Measurements from ENCODE around the gene RAB3D. TPM values are rescaled to one million over a fixed set of nuclear protein-coding genes. Genes with fewer than 3 reads are reported as not detected.

RAB3D gene
- total RNA-seq, 2 donors from 2014 or later: 33.9 to 81.2 TPM

DNA sequence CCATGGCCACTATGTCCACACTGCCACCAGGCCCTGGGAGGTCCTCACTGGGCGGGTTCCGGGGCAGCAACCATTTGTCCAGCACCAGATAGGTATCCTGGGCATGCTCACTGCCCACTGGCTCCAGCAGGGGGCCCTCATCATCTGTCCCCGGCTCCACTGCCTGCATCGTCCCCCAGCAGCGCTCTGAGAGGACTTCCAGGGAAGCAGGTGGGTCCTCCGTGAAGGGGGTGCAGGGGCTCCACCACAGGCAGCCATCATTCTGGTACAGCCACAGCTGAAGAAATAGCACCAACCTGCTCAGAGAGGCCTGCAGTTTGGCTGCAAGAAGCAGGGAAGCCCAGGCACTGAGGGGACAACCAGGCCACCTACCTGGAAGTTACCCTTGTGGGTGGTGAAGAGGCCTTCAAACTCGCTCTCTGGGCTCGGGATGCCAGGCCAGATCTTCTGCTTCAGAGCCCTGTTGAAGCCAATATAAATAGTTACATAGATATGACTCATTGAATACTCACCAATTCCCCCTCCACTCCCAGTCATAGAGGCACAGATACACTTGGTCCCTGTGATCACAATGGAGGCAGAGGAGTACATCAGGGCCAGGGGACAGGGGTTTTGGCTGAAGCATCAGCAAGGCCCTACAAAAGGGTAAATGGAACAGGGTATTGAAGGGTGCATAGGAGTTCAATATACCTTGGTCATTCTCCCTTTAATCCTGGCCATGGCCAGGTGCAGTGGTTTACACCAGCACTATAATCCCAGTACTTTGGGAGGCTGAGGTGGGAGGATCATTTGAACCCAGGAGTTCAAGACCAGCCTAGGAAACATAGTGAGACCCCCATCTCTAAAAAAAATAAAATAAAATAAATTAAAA is 39.1 kb upstream of the RAB3D start:
- intact Hi-C loops (cut with DNase I): loop anchor here (5.0 kb wide), 1 partner anchor 41 kb away; the partner anchor contains the start of gene RAB3D
- 24% methylated on average over 4 of the region's 8 CpGs for WGBS
- Histone ChIP-seq H3K27me3 (replicated peaks; ENCODE audit: insufficient read depth) (no peaks in the 10 kb centered on the region), H3K9me3 (no peaks in the 10 kb centered on the region), H3K27ac (peak overlapping the region; percentile 60 to 94), H3K4me1 (replicated peaks) (peaks cover 15% of the 10 kb centered on the region), H3K4me3 (no peak overlapping the region), H3K36me3 (no peaks in the 10 kb centered on the region)
- DNase-seq (ENCODE audit: low spot score): peak; percentile 57
- TF ChIP-seq, protein P1, sequence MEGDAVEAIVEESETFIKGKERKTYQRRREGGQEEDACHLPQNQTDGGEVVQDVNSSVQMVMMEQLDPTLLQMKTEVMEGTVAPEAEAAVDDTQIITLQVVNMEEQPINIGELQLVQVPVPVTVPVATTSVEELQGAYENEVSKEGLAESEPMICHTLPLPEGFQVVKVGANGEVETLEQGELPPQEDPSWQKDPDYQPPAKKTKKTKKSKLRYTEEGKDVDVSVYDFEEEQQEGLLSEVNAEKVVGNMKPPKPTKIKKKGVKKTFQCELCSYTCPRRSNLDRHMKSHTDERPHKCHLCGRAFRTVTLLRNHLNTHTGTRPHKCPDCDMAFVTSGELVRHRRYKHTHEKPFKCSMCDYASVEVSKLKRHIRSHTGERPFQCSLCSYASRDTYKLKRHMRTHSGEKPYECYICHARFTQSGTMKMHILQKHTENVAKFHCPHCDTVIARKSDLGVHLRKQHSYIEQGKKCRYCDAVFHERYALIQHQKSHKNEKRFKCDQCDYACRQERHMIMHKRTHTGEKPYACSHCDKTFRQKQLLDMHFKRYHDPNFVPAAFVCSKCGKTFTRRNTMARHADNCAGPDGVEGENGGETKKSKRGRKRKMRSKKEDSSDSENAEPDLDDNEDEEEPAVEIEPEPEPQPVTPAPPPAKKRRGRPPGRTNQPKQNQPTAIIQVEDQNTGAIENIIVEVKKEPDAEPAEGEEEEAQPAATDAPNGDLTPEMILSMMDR (IDR thresholded peaks at IDR 0.05): peak in 2 of 4 experiments; percentile 32 to 38
- peak; percentile 30 for TF ChIP-seq POLR2A (IDR thresholded peaks at IDR 0.05)
- TF ChIP-seq POLR2AphosphoS5 (IDR thresholded peaks at IDR 0.05): peak; percentile 81

DNA sequence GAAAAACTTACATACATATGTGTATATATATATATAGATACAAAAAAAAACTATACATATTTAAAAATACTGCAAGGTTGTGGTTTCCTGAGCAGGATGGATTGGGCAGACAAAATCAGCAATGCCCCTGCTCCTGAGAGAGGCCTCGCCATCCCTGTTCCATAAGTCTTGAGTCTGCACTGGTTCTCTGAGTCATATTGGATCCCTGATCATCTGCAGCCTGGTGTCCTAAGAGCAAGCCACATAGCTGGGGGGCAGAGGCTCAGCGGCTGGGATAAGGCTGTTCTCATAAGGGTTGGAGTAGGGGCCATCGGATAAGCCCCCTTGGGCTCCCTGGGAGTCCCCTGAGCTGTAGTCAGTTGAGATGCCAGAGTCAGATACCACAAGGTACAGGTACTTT is 38.3 kb upstream of the RAB3D start:
- intact Hi-C loops (cut with DNase I): loop anchor here (2.0 to 5.0 kb wide), 2 partner anchors 40 to 83 kb away; partner anchors contain the start of gene RAB3D
- WGBS: 96% methylated on average over 3 of the region's 3 CpGs
- peaks cover 15% of the 10 kb centered on the region for H3K4me1 ChIP-seq (replicated peaks)

DNA sequence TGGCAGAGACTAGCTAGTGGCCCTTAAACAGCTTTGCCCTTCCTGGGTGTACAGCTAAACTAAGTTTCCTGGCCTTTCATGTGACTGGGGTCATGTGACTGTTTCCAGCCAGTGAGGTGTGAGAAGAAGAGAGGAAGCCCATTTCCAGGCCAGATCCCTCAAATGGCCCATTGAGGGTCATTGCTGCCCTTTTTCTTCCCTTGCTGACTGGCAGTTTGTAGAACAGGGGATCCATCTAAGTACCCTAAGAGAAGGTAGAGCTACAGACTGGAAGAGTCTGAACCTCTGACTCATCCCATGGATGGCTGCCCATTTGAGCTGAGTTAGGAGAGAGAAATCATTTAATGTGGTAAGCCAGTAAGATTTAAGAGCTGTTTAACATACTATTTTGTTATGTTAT is 37.8 kb upstream of the RAB3D start:
- no peaks in the 10 kb centered on the region for H3K9me3 ChIP-seq
- peaks cover 15% of the 10 kb centered on the region for H3K4me1 ChIP-seq (replicated peaks)
- TF ChIP-seq, protein P1 (IDR thresholded peaks at IDR 0.05): no peak
- TF ChIP-seq POLR2AphosphoS5 (IDR thresholded peaks at IDR 0.05) (no peak), POLR2A (IDR thresholded peaks at IDR 0.05) (peak; percentile 18)
- H3K27ac ChIP-seq: peak overlapping the region; percentile 60 to 94
- H3K4me3 ChIP-seq: no peak overlapping the region
- intact Hi-C loops (cut with DNase I): loop anchor here (2.0 to 5.0 kb wide), 2 partner anchors 40 to 82 kb away; partner anchors contain the start of gene RAB3D
- H3K27me3 ChIP-seq (replicated peaks; ENCODE audit: insufficient read depth): no peaks in the 10 kb centered on the region
- no peaks in the 10 kb centered on the region for H3K36me3 ChIP-seq
- peak; percentile 54 for DNase-seq (ENCODE audit: low spot score)

More for the DNA sequence above, 38.3 kb upstream of the RAB3D start:
- Histone ChIP-seq H3K27me3 (replicated peaks; ENCODE audit: insufficient read depth) (no peaks in the 10 kb centered on the region), H3K9me3 (no peaks in the 10 kb centered on the region), H3K4me3 (no peak overlapping the region), H3K36me3 (no peaks in the 10 kb centered on the region), H3K27ac (peak overlapping the region; percentile 60 to 94)
- TF ChIP-seq POLR2AphosphoS5 (IDR thresholded peaks at IDR 0.05): no peak
- TF ChIP-seq, protein P1 (IDR thresholded peaks at IDR 0.05): no peak
- no peak for TF ChIP-seq POLR2A (IDR thresholded peaks at IDR 0.05)
- DNase-seq (ENCODE audit: low spot score): no peak

DNA sequence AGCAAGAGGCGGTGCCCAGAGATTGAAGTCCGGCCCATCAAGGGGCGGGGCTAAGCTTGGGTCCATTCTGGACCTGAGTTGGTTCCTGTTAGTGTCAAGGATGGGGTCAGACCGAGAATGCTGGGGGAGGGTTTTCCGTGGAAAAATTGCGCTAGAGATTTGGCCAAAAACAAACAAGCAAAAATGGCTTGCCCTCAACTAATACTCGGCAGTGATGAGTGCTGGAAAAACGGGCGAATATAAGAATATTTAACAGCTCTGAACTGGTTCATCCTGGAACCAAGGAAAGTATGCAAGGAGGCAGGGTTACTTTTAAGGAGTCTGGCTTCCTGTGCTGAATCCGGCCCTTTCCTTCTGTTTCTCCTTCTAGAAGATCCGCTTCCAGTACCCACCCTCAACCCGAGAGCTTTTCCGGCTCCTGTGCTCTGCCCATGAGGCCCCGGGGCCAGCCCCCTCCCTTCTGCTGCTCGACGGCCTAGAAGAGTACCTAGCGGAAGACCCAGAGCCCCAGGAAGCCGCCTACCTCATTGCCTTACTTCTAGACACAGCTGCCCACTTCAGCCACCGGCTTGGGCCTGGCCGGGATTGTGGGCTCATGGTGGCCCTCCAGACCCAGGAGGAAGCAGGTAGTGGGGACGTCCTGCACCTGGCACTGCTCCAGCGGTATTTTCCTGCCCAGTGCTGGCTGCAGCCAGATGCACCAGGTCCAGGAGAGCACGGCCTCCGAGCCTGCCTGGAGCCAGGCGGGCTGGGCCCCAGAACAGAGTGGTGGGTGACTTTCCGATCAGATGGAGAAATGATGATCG is 35.9 kb upstream of the RAB3D start:
- Histone ChIP-seq H3K4me1 (replicated peaks) (peaks cover 9% of the 10 kb centered on the region), H3K36me3 (no peaks in the 10 kb centered on the region), H3K27me3 (replicated peaks; ENCODE audit: insufficient read depth) (no peaks in the 10 kb centered on the region), H3K4me3 (peak overlapping the region; percentile 29 to 39), H3K27ac (peak overlapping the region; percentile 89 to 94), H3K9me3 (no peaks in the 10 kb centered on the region)
- intact Hi-C loops (cut with DNase I): loop anchor here (5.0 kb wide), 1 partner anchor 38 kb away; the partner anchor contains the start of gene RAB3D
- WGBS: 6% methylated on average over 27 of the region's 27 CpGs
- TF ChIP-seq POLR2AphosphoS5 (IDR thresholded peaks at IDR 0.05) (peak; percentile 56), POLR2A (IDR thresholded peaks at IDR 0.05) (peak; percentile 82)
- TF ChIP-seq, protein P1 (IDR thresholded peaks at IDR 0.05): peak in 1 of 4 experiments; percentile 5
- peak; percentile 41 for DNase-seq (ENCODE audit: low spot score)
